Parathyroid adenoma (tissue), 2 donors: ENCODE measurements around the gene ANKRD33B.

Experiments used
- H2AFZ ChIP-seq: fragments of 300-600 bp; sonication (generic); one replicate; pipeline ENCODE4 v1.7.0; 2017; ENCODE audit warnings: antibody characterized with exemption, mild to moderate bottlenecking
- H3K27ac ChIP-seq: fragments of 300-600 bp; sonication (generic); one replicate; pipeline ENCODE4 v1.7.0; 2017
- H3K27me3 ChIP-seq: fragments of 300-600 bp; sonication (generic); one replicate; pipeline ENCODE4 v1.7.0; 2017; ENCODE audit warnings: low read length; ENCODE audit not compliant: control insufficient read depth, insufficient read depth
- H3K36me3 ChIP-seq: fragments of 300-600 bp; sonication (generic); one replicate; pipeline ENCODE4 v1.7.0; 2017; ENCODE audit warnings: low read length; ENCODE audit not compliant: control insufficient read depth, insufficient read depth
- H3K4me1 ChIP-seq: fragments of 300-600 bp; sonication (generic); one replicate; pipeline ENCODE4 v1.7.0; 2017; ENCODE audit warnings: control low read depth
- H3K4me2 ChIP-seq: fragments of 300-600 bp; sonication (generic); one replicate; pipeline ENCODE4 v1.7.0; 2017; ENCODE audit warnings: low read length
- H3K4me3 ChIP-seq: fragments of 300-600 bp; sonication (generic); one replicate; pipeline ENCODE4 v1.7.0; 2017; ENCODE audit warnings: low read depth, low read length
- H3K79me2 ChIP-seq: fragments of 300-600 bp; sonication (generic); one replicate; pipeline ENCODE4 v1.7.0; 2017; ENCODE audit warnings: control low read depth
- H3K9ac ChIP-seq: fragments of 300-600 bp; sonication (generic); one replicate; pipeline ENCODE4 v1.7.0; 2017; ENCODE audit warnings: mild to moderate bottlenecking
- H3K9me3 ChIP-seq: fragments of 300-600 bp; sonication (generic); one replicate; pipeline ENCODE4 v1.7.0; 2017; ENCODE audit warnings: low read length; ENCODE audit not compliant: control insufficient read depth
- TF ChIP-seq, protein P1 (sequence below): fragments of 300-600 bp; sonication (generic); IDR thresholded peaks from one replicate; pipeline ENCODE4 v1.7.0; 2017; ENCODE audit warnings: antibody characterized with exemption, mild to moderate bottlenecking
- donor health status: primary hyperparathyroidism.

Gene ANKRD33B

DNA sequence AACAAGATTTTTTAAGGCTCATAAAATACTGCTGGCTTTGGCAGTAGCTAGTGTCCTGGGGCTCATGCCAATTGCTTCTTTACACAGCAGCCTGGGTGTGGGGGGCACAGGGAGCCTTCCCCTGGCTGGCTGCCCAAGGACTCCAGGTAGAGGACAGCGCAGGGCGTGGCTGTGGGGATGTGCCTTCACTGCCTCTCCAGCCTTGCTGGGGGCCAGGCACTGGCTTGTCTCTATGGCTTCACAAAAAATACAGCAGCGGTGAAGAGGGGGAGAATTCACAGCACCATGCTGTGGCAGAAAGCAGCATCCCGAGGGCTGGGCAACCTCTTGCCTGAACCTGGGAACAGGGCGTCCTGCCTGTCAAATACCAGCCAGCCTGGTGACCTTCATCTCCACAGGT lies 139.8 kb downstream of the ANKRD33B start:
- H3K4me1 ChIP-seq: no peaks in the 10 kb centered on the region
- TF ChIP-seq, protein P1, sequence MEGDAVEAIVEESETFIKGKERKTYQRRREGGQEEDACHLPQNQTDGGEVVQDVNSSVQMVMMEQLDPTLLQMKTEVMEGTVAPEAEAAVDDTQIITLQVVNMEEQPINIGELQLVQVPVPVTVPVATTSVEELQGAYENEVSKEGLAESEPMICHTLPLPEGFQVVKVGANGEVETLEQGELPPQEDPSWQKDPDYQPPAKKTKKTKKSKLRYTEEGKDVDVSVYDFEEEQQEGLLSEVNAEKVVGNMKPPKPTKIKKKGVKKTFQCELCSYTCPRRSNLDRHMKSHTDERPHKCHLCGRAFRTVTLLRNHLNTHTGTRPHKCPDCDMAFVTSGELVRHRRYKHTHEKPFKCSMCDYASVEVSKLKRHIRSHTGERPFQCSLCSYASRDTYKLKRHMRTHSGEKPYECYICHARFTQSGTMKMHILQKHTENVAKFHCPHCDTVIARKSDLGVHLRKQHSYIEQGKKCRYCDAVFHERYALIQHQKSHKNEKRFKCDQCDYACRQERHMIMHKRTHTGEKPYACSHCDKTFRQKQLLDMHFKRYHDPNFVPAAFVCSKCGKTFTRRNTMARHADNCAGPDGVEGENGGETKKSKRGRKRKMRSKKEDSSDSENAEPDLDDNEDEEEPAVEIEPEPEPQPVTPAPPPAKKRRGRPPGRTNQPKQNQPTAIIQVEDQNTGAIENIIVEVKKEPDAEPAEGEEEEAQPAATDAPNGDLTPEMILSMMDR: no peak
- H3K4me2 ChIP-seq: no peak overlapping the region
- no peaks in the 10 kb centered on the region for H3K27me3 ChIP-seq
- H3K79me2 ChIP-seq: peaks cover 8% of the 10 kb centered on the region
- no peak overlapping the region for H3K27ac ChIP-seq
- no peak overlapping the region for H3K9ac ChIP-seq
- no peaks in the 10 kb centered on the region for H3K36me3 ChIP-seq
- H3K9me3 ChIP-seq: no peaks in the 10 kb centered on the region
- H2AFZ ChIP-seq: no peak overlapping the region
- H3K4me3 ChIP-seq: no peak overlapping the region

DNA sequence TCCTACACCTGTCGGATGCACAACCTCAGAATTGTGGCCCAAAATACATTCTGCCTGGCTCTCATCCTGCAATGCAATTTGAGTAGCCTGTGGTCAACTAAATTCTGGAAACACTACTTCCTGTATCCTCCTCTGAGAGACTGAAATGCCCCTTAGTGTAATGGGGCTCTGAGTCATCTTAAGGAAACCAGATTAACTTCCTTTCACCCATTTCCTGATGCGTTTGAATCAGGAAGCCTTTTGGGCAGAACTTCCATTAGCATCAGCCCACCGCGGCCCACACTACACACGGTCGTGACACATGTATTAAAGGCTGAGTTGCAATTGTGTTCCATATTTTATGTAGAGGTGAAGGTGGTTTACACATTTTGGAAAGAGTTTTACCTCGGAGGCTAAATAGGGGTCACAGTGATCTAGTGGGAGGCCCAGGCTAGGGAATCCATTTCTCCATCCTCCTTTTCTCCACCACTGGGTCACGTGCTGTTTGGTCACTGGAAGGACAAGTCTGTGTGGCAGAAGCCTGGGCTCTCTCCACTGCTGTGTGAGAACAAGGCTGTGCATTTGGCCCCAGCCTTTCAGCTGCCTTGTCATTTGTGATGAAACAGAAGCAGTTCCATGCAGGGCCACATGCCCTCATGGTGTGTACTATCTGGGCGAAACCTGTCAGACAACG lies 141.2 kb downstream of the ANKRD33B start:
- no peaks in the 10 kb centered on the region for H3K4me1 ChIP-seq
- H3K27me3 ChIP-seq: no peaks in the 10 kb centered on the region
- H3K4me3 ChIP-seq: no peak overlapping the region
- H3K4me2 ChIP-seq: no peak overlapping the region
- no peaks in the 10 kb centered on the region for H3K36me3 ChIP-seq
- H2AFZ ChIP-seq: no peak overlapping the region
- no peak overlapping the region for H3K9ac ChIP-seq
- peaks cover 8% of the 10 kb centered on the region for H3K79me2 ChIP-seq
- H3K9me3 ChIP-seq: no peaks in the 10 kb centered on the region
- TF ChIP-seq, protein P1: no peak
- H3K27ac ChIP-seq: no peak overlapping the region

DNA sequence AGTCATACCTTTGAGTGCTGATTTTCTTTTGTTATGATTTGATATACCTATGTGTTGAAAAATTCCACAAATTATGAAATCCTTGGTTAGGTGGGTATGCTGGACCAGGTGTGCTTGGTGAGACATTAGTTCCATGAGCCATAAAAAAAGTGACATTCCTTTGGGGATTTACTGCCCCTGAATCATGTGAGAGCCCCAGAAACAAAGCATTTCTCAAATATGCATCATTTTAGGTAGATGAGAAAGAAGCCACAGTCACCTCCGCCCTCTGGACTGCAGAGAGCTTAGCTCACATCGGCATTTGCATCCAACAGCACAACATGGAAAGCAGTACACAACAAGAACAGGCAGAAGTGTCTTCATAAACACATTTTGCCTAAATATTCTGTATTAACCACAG lies 141.9 kb downstream of the ANKRD33B start:
- Histone ChIP-seq H3K9me3 (no peaks in the 10 kb centered on the region), H2AFZ (no peak overlapping the region), H3K27ac (no peak overlapping the region), H3K4me3 (no peak overlapping the region), H3K27me3 (no peaks in the 10 kb centered on the region), H3K9ac (no peak overlapping the region), H3K4me2 (no peak overlapping the region), H3K36me3 (no peaks in the 10 kb centered on the region), H3K79me2 (peaks cover 8% of the 10 kb centered on the region), H3K4me1 (no peaks in the 10 kb centered on the region)
- TF ChIP-seq, protein P1: no peak

DNA sequence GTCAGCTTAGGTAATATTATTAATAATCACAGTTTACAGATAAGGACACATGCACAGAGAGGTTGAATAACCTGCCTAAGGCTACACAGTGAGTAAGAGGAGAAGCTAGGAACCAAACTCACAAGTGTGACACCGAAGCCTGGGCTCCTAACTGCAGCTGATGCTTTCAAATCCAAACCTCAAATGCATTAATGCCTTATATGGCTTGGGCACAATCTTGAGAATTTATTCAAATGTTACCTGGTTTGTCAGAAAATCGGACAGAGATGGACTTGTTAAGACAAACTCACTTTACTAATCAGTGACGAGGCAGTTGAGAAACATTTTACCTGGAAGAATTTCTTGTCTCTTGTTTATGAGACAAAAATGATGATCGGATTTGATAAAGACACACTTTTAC lies 142.5 kb downstream of the ANKRD33B start:
- peaks cover 4% of the 10 kb centered on the region for H3K79me2 ChIP-seq
- TF ChIP-seq, protein P1: no peak
- no peak overlapping the region for H3K9ac ChIP-seq
- H3K27ac ChIP-seq: no peak overlapping the region
- H3K4me2 ChIP-seq: no peak overlapping the region
- no peak overlapping the region for H2AFZ ChIP-seq
- H3K36me3 ChIP-seq: no peaks in the 10 kb centered on the region
- no peaks in the 10 kb centered on the region for H3K27me3 ChIP-seq
- H3K4me3 ChIP-seq: no peak overlapping the region
- H3K9me3 ChIP-seq: no peaks in the 10 kb centered on the region
- H3K4me1 ChIP-seq: no peaks in the 10 kb centered on the region
